NCI-H82 treated with DMSO at 0.1 percent for 48 hours (cell line): Measurements from ENCODE around the gene KIAA1549.

Source experiments
- DNase-seq: peaks from one replicate; lab custom pipeline; 2025; ENCODE audit not compliant: unreplicated experiment; lab: John Stamatoyannopoulos, UW

The KIAA1549 gene

DNA sequence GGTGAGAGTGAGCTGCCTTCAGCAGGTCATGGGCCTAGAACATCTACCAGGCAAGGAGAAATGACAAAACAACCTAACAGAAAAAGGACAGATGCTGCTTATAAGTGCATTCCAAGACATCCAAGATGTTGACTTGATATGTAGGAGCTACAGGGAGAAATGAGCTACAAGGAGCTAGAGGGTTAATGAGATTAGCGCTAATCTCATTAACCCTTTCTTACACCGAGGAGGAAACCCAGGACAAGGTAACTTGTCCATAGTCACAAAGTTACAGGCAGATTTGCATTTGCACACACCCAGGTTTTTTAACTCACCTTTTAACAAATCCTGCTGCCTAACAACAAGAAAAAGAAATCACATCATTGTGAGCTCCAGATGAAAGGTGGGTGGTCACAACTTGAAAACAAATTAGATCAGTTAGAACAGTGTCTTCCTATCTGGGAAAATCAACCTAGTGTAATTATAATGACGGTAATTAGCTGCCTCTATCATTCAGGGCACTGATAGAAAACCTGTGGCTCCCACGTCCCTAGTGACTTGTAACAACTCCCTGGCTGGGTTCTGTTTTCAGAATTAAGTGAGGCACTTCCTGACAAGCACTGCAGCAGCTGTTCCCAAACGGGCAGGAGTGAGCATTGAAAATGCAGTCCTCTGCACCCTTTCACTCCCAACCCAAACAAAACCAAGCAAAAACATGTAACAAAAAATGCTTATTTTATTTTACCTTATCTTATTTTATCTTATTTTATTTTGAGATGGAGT lies 5.7 kb downstream of the KIAA1549 start:
- peak; percentile 89 for DNase-seq

GRCh38 chr7:138974675-138975292 lies 6.4 kb downstream of the KIAA1549 start:
- no peak for DNase-seq

DNA sequence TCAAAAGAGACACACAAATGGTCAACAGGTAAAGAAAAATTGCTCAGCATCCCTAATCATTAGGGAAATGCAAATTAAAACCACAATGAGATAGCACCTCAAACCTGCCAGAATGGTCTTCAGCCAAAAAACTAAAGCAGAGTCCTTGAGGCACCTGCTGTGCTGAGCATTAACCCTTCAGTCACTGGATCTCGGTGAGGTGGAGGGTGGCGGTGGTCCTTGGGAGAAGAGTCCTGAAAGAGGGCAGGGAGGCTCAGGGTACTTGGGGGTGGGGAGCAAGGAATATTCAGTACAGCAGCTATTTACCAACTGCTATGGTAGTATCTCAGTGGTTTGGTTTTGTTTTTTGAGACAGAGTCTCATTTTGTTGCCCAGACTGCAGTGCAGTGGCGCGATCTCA lies 7.1 kb downstream of the KIAA1549 start:
- DNase-seq = no peak

- DNase-seq = no peak
Observed at GRCh38 chr7:138970952-138971351, 10.2 kb downstream of the KIAA1549 start.

DNA sequence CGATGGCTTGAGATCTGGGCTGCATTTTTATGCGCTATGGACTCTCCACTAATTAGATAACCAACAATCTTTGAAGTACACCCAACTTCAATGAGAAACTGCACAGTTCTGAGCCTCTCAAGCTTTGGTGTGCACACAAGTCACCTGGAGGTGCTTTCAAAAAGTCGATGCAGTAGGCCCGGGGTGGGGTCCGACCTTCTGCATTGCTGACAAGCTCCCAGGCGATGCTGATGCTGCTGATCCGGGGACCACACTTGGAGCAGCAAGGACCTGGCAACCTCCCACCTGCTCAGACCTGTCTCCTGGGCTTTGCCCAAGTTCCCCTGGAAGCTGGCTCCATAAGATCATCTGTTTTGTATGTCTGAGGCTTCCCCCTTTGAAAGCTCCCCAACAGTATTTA lies 10.7 kb downstream of the KIAA1549 start:
- no peak for DNase-seq

DNA sequence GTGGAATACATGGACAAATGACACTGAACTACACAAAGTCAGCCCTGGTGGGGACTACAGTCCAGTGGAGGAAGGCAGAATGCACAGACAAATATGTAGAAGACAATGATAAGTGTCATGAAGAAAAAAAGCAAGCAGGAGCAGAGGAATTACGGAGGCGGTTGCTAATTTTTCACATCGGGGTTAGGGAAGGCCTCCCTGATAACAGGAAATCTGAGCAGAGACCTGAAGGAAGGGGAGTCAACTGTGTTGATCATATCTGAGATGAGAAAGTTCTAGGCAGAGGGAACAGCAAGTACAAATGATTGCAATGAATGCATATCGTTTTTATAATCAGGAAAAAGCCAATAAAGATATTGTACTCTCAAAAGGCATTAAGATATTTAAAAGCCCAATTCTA lies 14.0 kb downstream of the KIAA1549 start:
- DNase-seq = no peak

DNA sequence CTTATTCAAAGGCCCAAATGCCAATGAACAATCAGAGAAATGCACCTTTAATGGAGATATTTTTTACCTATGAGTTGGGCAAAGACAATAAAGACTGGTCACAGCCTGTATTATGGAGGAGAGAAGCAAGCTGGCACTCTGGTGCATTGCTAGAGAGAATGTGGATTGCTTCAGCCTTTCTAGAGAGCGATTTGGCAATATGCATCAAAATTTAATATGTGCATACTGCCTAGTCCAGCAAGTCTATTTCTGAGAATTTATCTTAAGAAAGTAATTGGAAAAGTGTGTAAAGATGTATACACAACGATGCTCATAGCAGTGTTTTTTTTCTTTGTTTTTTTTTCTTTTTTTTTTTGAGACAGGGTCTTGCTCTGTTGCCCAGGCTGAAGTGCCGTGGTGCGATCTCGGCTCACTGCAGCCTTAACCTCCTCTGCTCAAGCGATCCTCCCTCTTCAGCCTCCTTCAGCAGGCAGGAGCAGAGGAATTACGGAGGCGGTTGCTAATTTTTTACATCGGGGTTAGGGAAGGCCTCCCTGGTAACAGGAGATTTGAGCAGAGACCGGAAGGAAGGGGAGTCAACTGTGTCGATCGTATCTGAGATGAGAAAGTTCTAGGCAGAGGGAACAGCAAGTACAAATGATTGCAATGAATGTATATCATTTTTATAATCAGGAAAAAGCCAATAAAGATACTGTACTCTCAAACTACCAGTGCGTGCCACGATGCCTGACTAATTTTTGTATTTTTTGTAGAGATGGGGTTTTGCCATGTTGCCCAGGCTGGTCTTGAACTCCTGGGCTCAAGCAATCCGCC lies 16.4 kb downstream of the KIAA1549 start:
- no peak for DNase-seq

DNA sequence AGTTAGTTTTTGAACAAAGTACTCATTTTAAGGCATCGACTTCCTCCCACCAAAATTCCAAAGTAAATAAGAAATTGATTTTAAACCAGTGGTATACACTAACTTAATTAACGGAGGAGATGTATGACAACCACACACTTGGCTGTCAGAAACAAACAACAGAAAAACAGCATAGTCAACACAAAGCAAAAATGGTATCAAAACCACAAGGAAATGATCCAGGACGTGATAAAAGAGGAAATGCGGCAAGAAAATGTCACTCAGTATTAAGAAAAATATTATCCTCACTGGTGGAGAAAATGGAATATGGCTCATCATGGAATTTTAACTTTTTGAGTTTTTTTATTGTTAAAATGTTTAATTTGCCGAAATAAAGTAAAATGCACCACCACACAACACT lies 17.5 kb downstream of the KIAA1549 start:
- DNase-seq = no peak

DNA sequence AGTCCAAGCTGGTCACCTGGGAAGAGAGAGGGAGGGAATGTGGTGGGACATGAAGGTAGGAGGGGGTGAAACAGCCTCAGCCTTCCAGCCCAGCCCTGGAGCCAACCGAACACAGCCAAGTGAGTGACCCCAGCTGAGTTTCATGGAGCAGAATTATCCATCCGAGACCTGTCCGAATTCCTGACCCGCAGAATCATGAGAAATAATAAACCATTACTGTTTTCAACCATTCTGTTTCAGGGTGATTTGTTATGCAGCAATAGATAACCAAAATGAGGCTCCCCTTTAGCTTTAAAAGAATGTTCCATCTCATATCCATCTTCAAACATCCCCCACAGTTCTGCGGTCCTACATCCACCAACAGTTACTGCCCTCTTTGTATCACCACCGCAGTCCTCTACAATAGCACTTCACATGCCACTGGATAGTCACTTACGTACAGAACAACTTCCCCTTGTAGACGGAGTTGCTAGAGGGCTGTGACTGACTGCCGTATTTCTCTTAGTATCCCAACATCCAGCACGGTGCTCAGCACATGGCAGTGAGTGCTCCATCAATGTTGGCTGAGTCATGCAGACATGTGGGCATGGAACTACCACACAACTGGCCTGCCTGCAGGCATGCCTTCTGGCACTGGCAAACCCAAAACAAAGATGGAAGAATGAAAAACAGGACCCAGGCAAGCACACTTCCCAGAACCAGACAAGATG lies 18.5 kb downstream of the KIAA1549 start:
- no peak for DNase-seq

DNA sequence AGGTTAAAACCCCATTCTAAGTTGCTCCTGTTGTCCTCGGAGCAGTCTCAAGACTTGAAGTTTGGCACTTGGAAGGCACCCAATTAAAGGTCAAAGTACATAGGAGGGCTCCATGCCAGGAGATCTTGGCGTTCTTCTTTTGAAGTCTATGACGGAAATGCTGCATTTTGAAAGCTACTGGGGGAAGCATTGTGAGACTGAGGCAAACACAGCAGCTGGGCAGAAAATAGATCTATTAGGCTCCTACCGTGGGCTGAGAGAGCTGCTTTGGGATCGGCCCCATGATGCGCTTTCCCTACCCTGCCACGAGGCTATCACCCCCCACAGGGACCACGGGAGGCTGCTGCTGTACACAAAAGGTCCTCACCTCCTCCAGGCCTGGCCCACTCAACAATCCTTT lies 20.0 kb downstream of the KIAA1549 start:
- no peak for DNase-seq

DNA sequence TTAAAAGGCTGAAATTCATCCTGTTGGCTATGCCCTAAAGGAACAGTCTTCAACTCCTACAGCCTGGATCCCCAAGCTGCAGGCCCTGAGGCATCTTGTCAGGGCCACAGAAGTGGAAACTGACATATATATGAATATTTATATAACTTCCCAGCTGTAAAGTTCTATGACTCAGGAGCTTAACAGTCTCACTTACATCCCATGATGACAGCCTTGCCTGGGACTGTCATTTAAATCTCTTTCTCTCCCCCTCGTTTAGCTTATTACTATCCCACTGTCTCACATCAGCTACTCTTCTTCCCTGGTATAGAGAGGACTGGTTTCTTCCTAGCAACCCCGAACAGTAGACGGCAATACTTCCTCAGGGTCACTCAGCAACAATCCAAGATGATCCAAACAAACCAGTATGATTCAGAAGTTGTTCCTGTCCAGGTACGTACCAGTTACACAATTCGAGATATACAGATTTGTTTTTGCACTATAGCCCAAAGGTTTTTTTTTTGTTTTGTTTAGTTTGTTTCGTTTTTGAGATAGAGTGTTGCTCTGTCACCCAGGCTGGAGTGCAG lies 22.7 kb downstream of the KIAA1549 start:
- no peak for DNase-seq

DNA sequence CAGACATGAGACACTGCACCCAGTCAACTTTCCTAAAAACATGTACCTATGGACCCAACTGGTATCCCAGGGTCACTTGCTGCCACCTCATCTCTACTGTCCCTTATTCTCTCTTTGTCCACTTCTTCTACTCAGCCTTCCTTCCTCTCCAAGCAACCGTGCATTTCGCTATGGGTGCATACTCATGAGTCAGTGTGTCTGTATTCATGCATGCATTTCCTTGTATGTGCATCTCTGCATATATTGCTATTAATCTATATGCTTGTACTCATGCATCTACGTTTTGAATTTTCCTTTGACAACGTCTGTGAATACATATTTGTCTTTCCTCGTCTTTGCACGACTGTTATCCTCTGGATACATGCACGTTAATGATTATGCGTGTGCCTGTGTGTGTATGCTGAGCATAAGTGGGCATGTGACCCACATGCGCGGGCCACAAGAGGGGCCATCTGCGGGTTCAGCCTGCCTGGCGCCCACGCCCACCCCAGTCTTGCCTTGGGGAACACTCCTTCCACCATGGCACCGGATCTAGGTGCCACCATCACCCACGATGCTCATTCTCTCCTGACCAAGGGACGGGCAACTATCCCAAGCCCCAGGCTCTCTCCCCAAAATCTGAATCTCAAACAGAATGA lies 23.3 kb downstream of the KIAA1549 start:
- DNase-seq = no peak

GRCh38 chr7:138957217-138957616 lies 24.0 kb downstream of the KIAA1549 start:
- no peak for DNase-seq

DNA sequence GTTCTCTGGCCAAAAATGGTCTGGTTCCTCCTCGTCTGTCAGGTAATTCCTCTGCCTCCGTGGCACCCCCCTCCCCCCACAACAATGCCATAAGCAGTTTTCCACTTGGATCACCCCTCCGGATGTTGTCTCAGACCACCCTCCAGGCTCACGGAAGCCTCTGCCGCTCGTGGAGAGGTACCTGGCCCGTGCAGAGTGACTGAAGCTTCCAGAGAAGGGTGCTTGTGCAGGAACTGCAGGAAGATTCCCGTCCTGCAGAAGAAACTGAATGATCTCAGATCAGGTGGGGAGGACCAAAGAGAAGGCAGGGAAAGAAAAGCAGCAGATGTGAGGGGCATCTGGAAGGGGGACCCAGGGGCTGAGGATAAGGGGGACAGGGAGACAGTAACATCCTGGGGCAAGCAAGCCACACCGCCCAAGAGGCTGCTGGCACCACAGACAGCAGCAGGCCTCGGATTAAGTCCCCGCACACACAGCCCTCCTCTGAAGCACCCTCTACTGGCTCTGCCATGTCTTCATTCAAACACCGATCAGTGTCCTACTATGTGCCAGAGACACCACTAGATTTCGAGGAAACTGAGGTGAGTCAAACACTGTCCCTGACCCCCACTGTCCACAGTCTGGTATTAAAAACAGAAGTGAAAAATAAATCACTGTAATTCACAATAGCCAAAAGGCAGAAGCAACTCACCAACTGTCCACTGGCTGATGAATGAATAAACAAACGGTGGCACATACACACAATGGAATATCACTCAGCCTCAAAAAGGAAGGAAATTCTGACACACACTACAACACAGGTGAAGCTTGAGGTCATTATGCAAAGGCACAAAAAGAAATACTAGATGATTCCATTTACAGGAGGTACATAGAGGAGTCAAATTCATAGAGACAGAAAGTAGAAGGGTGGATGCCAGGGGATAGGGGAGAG lies 26.4 kb downstream of the KIAA1549 start:
- no peak for DNase-seq

GRCh38 chr7:138952791-138953190 lies 28.4 kb downstream of the KIAA1549 start:
- no peak for DNase-seq

DNA sequence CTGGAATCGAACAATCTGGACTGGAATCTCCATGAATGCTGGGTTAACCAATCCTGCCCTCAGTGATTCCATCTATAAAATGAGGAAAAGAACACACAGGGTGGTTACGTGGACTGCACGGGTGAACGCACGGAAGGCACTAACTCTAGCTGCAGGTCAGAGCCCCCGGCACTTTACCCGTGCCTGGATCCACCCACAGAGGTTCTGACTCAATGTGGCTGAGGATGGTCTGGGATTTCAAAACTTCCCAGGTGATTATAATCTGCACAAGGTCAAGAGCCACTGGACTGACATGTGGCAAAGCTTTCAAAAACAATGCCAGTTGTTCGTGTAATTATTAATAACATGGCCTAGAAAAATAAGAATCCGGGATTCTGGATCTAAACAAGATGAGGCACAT lies 29.2 kb downstream of the KIAA1549 start:
- no peak for DNase-seq

DNA sequence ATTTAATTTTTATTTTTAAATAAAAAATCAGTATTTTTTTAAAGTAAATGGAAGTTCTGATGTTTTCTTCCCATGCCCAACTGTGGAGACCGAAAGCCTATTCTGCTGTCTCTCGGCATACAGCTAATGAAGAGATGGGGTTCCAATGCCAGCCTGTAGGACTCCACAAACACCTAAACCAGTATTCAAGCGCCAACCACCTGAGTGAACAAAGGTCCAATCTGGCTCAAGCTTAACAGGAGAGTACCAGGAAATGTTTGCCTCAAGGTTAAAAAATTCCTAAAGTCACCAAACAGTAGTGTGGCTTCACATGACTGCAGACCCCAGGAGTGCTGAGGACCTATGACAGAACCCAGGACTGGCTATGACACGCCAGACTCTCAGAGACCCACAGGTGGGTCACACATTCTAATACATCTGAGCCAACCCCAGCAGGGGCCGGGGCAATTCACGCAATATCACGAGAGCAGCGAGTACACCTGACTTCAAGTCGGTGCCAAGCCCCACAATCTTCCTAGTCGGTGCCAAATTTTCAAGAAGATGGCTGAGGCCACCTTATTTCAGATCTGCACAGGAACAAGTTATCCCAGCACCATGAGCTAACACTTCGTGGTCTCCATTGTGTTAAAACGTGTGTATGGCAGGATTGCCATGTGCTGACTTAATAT lies 31.6 kb downstream of the KIAA1549 start:
- no peak for DNase-seq

GRCh38 chr7:138948403-138948802 lies 32.8 kb downstream of the KIAA1549 start:
- DNase-seq = no peak

- DNase-seq = no peak
Observed at GRCh38 chr7:138945821-138946220, 35.4 kb downstream of the KIAA1549 start.
